Fibroblast of skin of left quadriceps (primary cell): Measurements from ENCODE around the gene UGT2B10.

ENCODE experiments used
- DNase-seq, 2 experiments: peaks; one replicate each; pipeline ENCODE4 v3.0.0-alpha.2; 2013; ENCODE audit warnings: low read depth in 2 of 2

Gene UGT2B10

GRCh38 chr4:68871809-68872642 lies 56.2 kb downstream of the UGT2B10 start:
- DNase-seq = no peak

GRCh38 chr4:68872643-68873502 lies 57.1 kb downstream of the UGT2B10 start:
- no peak for DNase-seq

- no peak for DNase-seq
Observed at GRCh38 chr4:68874507-68874906, 58.7 kb downstream of the UGT2B10 start.

GRCh38 chr4:68877555-68877954 lies 61.8 kb downstream of the UGT2B10 start:
- no peak for DNase-seq

GRCh38 chr4:68878048-68878447 lies 62.3 kb downstream of the UGT2B10 start:
- no peak for DNase-seq
